Ureter (tissue), 1 donor: ENCODE results near the gene HGF. TPM values are rescaled to one million over a fixed set of nuclear protein-coding genes. Genes with fewer than 3 reads are reported as not detected.
"Not testable (repeated sequence)": the region's sequence is repeated elsewhere in the genome, so short reads cannot be mapped to it uniquely, and the experiment has no call there.

Source experiments
- DNase-seq: peaks from one replicate; pipeline ENCODE4 v3.0.0-alpha.2; 2020; ENCODE audit warnings: low spot score
- total RNA-seq: library from RNA; stranded (reverse); gene quantifications from one replicate; pipeline ENCODE4 v1.2.4, GENCODE V29; 2023
- donor health status: DM: yes; HTN: yes; CAD: no.

The HGF gene
- 20.9 TPM for total RNA-seq

DNA sequence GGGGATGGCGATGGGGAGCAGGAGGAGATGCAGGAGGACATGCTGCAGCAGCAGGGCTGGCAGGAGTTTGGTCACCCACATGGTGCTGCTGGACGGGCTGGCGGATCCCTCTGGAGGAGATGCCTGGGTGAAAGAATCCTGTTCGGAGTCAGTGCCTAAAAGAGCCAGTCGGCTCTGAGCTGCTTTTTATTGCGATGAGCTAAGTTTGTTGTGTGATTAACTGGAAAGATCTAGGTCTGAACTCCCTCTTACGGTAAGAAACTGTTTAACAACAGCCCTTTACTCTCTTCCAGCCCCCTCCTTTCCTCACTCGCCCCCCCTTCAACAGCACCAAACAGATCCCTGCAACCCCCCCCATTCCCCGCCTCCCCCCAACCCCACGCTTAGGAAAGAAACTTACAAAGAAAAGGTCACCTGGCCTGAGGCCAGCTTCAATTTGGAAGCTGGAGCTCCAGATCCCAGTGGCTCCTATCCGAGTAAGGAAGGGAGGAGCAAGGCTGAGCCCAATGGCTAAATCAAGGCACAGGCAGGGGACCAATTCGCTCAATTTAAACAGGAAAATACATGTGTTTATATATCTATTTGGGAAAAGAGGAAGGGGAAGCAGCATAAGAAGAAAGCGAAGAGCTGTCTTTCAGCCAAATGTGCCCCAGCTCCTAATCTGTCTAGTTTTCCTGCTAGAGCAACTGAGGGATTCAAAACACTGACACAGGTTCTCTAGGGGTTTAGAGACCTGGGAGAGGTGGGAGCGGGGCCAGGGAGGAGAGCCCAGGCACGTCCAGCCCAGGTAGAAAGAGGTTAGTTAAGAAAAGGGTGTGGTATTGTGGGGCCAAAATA lies at the start of gene HGF:
HGF (minus strand) TSS at position 157 of the 837 bp plus-strand sequence; CDS start at position 81, 76 bp downstream.
- DNase-seq = peak; percentile 80

DNA sequence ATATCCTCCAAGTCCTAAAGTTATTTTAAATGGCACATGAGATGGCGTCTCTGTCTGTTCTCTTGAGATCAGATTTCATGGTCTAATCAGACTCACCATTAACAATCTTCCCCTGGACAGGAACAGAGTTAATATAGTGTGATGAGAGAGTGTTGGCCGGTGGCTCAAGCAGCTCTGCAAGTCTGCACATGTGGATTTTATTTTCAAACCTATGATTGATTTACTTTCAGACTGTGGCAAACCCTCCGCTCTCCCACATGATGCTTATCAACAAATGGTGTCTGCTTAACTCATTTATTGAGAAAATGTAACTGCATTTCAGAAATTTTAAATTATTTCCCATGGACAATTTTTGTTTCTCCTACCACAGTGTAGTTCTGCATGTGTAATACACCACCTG lies 46.5 kb upstream of the HGF start:
- no peak for DNase-seq

DNA sequence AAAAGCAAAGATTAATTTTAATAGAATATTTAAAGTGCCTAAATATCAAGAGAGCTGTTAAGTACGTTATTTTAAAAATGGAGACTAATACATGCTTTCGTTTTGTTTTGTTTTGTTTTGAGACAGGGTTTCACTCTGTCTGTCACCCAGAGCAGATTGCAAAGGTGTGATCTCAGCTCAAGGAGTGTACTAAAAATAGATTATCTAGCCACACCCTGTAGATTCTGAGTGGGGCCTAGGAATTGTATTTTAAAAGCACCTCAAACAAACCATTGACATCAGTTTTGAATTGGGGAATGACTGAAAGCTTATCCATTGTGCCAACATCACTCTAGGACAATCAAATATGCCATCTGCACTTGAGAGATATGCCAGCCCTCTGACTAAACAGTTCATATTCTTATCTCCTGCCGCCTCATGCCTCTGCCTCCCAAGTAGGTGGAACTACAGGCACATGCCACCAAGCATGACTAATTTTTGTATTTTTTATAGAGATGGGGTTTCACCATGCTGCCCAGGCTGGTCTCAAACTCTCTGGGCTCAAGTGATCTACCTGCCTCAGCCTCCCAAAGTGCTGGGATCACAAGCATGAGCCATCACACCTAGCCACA lies 43.1 kb upstream of the HGF start:
- not testable (repeated sequence) for DNase-seq

DNA sequence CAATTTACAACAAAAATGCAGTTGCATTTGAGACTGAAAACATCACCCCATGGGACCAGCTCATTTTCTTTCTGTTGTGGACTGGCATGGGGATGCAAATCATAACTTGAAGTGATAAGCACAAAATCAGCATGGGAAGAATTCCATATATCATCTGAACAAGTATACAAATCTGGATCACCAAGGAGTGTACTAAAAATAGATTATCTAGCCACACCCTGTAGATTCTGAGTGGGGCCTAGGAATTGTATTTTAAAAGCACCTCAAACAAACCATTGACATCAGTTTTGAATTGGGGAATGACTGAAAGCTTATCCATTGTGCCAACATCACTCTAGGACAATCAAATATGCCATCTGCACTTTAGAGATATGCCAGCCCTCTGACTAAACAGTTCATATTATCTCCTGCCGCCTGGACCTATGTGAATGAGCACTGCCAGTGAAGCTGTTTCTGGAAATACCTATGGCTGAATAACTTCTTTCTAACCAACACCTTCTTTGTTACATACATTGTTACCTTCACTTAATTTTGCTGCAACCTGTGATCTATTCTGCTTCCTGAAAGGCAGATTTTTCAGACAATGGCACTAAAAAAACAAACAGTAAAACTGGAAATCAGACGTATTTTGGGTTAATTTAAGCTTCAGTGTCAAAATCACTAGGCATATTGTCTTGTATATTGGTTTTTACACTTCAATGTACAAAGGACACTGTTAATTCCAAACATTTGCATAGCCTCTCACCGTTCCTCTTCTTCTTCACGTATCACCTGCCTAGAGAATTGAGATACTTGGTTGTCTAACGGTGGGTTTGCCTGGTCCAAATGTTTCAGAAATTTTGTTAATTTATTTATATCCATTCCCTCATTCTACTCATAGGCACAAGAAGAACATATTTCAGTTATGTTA lies 42.4 kb upstream of the HGF start:
- no peak for DNase-seq

DNA sequence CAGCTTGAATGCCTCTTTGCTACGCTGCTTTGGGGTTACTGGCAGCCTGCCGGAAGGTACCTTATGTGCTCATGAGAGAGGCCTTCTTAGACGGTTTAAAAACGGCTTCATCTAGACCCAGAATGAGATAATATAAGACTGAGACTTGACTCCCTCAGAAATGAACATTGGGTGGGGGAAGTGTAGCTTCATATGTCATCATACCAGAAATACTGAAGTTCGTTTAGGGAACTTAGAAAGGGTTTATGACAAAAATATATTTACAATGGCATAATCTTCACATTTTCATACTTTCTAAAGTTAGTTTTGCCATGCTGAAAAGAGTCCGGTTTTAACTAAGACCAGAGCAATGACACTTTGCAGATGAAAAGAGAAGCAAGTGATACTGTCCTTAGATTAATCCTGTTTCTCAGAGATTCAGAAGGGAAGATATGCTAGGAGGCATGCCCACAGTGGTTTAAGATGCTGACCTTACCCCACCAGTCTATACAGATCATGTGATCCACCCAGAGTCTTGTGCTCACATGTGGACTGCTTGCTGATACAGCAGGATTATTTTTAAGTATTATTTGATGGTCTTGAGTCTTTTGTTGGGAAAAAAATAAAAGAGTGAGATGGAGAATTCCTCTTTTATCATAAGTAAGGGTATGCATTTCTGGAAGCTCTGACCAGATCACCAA lies 40.8 kb upstream of the HGF start:
- DNase-seq = no peak

DNA sequence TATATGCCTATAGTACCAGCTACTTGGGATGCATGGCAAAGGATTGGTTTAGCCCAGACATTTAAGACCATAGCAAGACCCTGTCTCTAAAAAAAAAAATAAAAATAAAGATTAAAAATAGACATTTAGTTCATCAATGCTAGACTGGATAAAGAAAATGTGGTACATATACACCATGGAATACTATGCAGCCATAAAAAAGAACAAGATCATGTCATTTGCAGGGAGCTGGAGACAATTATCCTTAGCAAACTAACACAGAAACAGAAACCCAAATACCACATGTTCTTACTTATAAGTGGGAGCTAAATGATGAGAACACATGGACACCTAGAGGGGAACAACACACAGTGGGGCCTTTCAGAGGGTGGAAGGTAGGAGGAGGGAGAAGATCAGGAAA lies 38.5 kb upstream of the HGF start:
- DNase-seq = not testable (repeated sequence)

DNA sequence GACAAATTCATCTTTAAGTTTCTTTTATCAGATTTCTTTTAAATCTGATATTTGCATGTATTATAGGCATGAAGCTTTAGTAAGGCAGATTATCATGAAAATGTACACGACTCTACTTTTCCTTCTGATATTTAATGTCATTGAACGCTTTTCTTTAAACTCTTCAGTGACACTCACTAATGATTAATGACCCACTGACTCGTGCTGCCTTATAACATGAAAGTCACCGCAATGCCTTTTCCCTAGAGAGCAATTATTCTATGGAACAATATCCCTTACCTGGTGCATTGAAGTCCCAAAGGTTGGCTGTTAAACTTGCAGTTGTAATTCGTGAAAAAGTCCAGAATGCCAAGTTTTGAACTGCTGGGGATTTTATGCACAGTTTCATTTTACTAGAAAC lies 33.4 kb upstream of the HGF start:
- no peak for DNase-seq

DNA sequence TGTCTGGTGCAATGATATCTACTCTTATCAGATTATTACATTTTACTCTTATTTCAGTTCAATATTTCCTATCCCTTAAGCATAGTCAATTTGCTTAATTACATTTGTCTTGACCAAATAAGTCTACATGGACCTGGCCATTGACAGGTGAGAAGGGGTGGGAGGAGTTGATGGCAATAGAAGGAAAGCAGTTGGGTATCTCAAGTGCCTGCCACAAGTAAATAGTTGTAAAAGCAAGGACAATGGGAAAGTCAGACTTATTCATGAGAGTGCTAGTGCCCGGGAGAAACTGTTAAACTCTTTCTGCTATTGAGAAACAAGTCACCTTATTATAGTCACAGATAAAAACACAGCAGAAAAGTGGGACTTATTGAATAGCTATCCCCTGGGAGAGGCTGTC lies 32.4 kb upstream of the HGF start:
- DNase-seq = no peak

DNA sequence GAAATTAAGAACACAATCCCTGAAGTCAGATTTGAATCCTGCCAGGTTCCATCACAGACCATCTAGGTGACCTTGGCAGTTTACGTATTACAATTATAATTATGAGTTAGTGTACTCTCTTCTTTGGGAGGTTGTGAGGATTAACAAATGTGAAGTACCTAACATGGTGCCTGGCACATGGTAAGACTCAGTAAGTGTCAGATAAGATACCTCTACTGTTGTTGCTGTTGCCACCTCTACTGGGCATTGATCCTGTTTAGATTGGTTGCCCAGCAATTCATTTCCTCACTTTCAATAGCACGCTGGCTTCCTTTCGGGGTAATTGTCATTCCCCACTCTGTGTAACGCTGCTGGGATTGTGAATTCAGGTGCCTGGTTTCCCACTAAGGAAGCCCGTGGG lies 31.7 kb upstream of the HGF start:
- no peak for DNase-seq

DNA sequence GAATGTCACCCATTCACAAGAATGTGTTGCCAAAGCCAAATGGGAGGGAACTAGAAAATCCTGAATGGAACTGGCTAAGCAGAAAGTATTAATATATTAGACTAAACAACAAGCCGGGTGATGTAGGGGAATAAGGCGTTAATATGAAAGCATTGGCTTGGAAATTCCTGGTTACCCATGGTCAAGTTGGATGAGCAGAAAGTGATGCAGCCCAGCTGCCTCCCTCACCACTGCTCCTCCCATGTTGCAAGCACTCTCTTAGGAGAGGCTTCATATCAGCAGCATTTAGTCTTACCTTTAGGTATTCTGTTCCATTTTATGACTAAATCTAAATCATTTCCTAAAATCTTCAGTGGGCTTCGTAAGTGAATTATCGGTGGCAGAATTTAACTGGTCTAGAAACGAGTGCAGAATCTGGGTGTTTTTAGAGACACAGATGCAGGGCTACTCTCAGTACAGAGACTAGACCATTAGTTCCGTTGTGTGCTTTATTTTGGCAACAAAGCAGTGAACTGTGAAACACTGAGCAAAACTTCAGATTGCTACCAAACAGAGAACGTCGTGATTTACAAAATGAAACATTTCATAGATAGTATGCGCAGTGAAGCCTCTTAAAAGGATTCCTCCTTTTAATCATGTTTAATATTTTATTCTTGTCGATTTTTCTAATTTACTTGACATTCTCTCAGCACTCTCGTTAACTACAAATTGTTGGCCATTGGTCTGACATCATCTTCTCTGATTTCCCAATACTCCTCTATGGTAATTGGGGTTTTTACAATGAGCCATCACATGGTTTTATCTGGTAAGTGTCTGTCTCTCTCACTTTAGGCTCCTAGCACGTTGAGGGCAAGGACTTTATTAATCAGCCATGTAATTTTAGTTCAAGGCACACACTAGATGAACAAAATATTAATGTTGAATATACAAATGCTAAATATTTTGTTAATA lies 22.0 kb upstream of the HGF start:
- DNase-seq = no peak

DNA sequence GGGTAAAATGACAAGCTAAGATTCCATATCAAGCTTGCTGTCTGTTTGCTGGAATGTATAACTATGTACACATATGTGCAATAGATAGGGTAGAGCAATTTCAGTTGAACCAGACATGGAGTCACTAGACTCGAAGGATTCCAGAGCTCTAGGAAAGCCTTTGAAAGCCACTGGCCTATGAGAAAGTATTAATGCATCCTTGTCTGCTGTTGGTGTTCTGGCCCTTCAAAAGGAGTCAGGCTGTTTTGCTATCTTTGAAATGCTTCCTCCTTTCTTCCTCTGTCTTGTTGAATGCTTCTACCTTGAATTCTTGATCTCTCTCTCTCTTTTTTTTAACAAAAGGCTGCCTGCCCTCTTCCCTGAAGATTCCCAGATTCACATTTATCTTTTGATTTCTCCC lies 20.8 kb upstream of the HGF start:
- no peak for DNase-seq

DNA sequence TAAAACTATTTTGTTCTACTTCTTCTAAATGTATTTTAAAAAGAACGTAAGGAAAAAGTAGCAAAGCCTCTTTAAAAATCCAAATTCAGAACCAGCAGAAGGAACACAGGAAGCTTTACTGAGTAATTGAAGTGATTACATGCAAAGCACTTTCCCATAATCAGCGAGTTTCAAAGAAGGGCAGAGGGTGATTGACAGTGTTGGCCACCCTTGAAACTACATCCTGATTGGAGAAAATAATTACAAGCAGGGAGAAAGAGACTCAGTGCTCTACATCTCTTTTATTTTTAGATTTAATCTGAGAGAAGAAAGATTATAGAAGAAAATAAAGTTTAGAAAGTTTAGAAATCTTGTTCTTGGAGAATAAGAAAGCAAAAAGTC lies 20.3 kb upstream of the HGF start:
- DNase-seq = no peak

DNA sequence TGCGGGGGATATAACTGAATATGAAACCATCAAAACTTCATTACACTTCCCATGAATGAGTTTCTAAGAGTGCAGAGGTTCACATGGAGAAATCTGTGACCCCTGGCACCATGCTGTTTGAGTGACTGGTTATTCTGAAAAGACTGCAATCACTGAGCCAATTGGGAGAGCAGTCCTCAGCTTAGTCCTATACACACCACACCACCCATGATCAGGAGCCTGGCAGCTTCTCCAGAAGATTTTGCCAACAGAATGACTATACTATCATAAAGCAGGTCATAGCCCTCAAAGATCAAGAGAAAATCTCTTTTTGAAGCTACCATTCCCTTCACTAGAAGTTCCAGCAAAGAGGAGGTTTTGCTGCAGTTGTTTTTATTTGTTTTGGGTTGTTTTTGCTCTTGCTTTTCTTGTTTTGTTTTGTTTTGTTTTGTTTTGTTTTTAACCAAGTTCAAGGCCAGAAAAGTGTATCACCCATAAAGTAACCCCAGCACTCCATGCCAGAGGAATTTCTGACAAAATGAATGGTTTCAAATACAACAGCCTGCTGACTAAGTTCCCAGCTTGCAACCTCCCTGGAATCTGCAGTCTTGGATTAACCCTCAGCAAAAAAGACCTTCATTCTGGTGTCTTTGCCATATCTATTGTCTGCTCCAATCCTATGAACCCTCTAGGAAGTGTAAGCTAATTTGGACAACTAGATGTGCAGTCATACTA lies 19.7 kb upstream of the HGF start:
- no peak for DNase-seq

DNA sequence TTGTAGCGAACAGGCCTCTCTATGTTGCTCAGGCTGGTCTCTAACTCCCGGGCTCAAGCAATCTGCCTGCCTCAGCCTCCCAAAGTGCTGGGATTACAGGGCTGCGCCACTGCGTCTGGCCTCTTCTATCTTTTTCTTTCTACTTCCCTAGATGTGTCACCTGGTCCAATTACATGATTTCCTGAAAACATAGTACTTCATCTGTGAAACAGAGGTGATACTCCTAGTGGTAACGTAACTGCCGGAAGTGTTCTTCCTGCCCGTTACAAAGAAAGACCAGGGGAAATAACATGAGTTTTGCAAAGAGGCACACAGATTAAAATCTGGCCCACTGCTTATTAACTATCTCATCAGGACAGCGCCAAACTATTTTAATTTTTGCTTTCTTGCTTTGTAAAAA lies 18.4 kb upstream of the HGF start:
- no peak for DNase-seq

DNA sequence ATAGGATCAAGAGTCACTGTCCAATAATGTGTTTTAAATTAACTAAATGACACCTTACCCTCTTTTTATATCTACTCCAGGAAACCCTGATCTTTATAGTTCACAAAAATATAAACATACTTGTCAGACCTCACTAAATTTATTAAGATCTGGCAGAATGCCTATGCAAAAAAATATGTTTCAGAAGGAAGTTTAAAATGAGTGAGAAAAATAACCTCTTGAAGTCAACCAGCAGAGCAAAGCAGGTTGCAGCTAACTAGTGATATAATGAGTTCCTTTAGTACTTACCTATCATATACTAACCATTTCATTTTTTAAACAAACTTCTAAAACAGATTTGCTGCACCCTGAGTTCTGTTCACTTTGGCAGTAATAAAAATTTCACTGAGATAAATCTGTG lies 14.0 kb upstream of the HGF start:
- DNase-seq = no peak

DNA sequence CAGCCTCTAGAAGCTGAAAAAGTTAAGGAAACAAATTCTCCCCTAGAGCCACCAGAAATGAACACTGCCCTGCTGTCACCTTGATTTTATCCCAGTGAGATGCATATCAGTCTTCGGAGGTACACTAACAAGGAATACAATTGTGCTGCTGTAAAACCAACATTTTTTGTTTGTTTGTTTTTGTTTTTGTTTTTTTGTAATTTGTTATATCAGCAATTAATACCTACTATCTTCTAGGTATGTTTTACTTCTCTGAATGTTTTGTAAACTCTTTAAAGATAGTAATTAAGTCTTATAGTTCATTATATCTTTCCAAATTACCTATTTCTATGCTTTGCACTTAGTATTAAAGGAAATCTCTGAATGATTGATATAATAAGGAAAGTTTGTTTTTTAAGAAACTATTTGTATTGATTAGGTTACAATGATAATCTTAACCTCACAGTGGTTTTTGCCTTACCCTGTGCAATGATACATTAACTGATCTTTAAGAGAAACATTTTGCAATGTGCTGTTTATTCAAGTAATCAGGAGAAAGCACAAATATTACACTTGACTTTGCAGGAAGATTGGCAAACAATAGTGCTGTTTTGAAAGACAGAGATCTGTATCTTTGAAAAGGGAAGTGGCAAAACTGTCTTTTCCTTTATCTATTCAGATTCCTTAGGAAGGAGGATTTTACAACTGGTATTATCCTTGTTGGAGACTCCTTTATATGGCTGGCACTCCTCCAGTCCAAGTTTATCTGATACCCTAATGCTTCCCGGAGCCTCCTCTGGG lies 11.3 kb upstream of the HGF start:
- no peak for DNase-seq

DNA sequence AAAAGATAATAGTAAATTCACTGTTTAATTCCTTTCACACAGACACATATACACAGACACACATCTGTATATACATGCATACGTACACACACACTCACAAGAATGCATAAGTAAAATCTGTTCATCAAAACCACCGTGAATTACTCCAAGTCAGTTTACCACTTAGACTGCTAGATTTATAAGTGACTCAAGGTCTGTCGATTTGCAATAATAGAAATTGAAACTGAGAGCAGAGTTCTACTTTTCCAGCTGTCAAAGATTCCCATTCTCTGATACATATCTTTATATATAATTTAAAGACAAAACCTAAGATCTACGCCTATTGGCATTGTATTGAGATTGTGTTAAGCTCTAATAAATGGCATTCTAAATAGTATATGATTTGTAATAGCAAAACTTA lies 9.9 kb upstream of the HGF start:
- no peak for DNase-seq

DNA sequence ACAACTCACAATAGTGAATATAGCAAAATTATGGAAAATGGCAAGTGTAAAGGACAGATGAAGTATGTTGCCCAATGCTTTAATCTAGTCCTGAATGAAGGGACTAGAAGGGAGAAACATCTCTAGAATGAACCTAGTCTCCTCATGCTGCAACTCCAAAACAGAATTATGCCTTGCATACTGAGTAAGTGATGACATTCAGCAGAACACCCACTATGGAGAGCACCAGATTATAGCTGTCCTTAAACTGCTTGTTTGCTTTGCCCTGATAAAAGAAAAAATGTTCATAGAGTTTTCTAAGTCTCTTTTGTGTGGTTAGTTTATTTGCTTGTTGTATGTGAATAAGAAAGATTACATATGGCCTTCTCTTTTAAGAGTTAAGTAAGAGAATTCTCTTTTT lies 7.8 kb upstream of the HGF start:
- no peak for DNase-seq

DNA sequence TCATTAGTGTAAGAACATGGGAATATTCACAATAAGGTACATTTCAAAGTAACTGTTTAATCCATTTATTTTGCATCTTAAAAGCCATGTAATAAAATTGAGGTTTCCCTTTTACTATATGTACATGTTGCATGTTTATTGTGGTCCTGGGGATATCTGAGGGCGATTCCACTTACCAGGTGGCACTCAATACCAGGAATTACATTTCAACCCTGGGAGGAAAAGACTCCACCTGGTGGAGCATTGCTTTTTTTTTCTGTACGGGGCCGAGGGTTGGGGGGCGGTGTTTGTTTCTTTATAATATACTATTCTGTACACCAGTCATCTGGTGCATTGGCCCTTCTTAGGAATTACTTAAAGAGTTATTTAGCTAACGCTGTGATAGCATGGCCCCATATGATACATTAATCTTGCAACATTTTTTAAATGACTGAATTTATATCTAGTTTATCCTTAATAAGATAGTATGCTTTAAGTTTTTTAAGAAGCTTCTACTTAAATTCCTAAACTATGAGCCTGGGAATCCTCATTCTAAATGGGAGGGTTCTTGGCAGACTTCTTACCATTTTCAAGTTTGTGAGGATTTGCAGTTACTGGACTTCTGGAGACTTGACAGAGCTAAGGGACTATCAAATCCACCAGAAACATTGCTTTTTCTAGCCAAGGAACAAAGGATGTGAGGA lies 7.2 kb upstream of the HGF start:
- DNase-seq = no peak
